Measurements from ENCODE around the gene BRF1.
A peak's percentile ranks its signal among the peaks of the same experiment; 100 is the strongest.

Gene BRF1

GRCh38 chr14:105207996-105208737, 92.6 kb downstream of the BRF1 start:
- no peak for DNase-seq

- peak; percentile 34 for DNase-seq
Observed at GRCh38 chr14:105207460-105207901, 93.3 kb downstream of the BRF1 start.

- no peak for DNase-seq
Observed at GRCh38 chr14:105206873-105207272, 93.9 kb downstream of the BRF1 start.

GRCh38 chr14:105205673-105206208, 95.1 kb downstream of the BRF1 start:
- DNase-seq, result no peak

GRCh38 chr14:105204931-105205672, 95.7 kb downstream of the BRF1 start:
- no peak for DNase-seq

GRCh38 chr14:105204206-105204930, 96.4 kb downstream of the BRF1 start:
- no peak for DNase-seq

- no peak for DNase-seq
Observed at GRCh38 chr14:105203701-105204100, 97.1 kb downstream of the BRF1 start.

GRCh38 chr14:105203057-105203531, 97.7 kb downstream of the BRF1 start:
- DNase-seq, result peak; percentile 70

GRCh38 chr14:105201925-105202513, 98.8 kb downstream of the BRF1 start:
- peak; percentile 81 for DNase-seq

- DNase-seq, result no peak
Observed at GRCh38 chr14:105201156-105201924, 99.5 kb downstream of the BRF1 start.

GRCh38 chr14:105200641-105201040, 100.2 kb downstream of the BRF1 start:
- DNase-seq, result no peak

- DNase-seq, result no peak
Observed at GRCh38 chr14:105200074-105200473, 100.7 kb downstream of the BRF1 start.

GRCh38 chr14:105199093-105199492, 101.7 kb downstream of the BRF1 start:
- DNase-seq, result no peak

- DNase-seq, result no peak
Observed at GRCh38 chr14:105198588-105198987, 102.2 kb downstream of the BRF1 start.

GRCh38 chr14:105197211-105197641, 103.6 kb downstream of the BRF1 start:
- peak; percentile 64 for DNase-seq

- DNase-seq, result no peak
Observed at GRCh38 chr14:105196265-105196960, 104.4 kb downstream of the BRF1 start.

GRCh38 chr14:105195522-105196264, 105.1 kb downstream of the BRF1 start:
- DNase-seq, result no peak

GRCh38 chr14:105195051-105195450, 105.8 kb downstream of the BRF1 start:
- DNase-seq, result no peak

GRCh38 chr14:105193916-105194782, 106.7 kb downstream of the BRF1 start:
- DNase-seq, result no peak

Measured in hematopoietic multipotent progenitor cell treated with erythropoietin and hydrocortisone succinate and interleukin-3 and kit ligand, for 4 days (in vitro differentiated cells).